SKM-1 (cell line): ENCODE measurements around the gene MOCS2.

ENCODE experiments used
- DNase-seq: peaks from one replicate; lab custom pipeline; 2025; ENCODE audit not compliant: unreplicated experiment; lab: John Stamatoyannopoulos, UW

The MOCS2 gene

GRCh38 chr5:53053364-53053763 lies 56.2 kb downstream of the MOCS2 start:
- no peak for DNase-seq

DNA sequence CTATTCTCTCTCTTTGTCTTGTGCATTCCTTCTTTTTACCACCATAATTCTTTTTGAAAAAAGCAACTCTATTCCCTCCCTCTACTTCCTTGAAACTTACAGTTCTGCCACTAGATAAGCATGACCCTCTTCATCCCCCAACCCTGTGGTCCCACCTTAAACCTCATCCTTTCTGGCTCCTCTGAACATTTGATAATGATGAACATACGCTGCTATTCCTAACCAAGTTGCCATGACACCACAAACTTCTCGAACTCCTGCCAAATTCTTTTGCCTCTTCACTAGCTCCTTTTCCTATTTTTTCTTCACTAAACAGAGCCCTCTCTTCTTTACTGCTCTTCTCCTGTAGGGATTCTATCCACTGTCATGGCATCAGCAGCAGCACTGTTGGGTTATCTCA lies 57.1 kb downstream of the MOCS2 start:
- DNase-seq, result no peak

- no peak for DNase-seq
These were observed 61.3 kb downstream of the MOCS2 start for GRCh38 chr5:53048248-53048647.
